A549 (cell line): ENCODE measurements around the gene SPATA16. TPM values are rescaled to one million over a fixed set of nuclear protein-coding genes. Genes with fewer than 3 reads are reported as not detected.
A peak's percentile ranks its signal among the peaks of the same experiment; 100 is the strongest.

ENCODE experiments used
- ATAC-seq, 2 experiments: fragments of 200-7000 bp in 1 of 2; fragments of >200 bp in 1 of 2; cut with Nextera tagmentation in 1 of 2; cut with Tn5 transposase in 1 of 2; 3 replicates each; pipeline versions ENCODE4 v1.8.0 to v1.9.1; 2018 to 2020; ENCODE audit warnings: mild to moderate bottlenecking in 1 of 2, moderate library complexity in 1 of 2
- CTCF ChIA-PET: fragments of 300-600 bp; sonication (Branson Sonifier 250); formaldehyde crosslinking; extraction: SDS; loops from one replicate; lab custom pipeline; 2021; ENCODE audit warnings: antibody characterized with exemption, inconsistent platforms; lab: Yijun Ruan, JAX
- POLR2A ChIA-PET: fragments of 350-600 bp; formaldehyde crosslinking; extraction: SDS; loops from one replicate; lab custom pipeline; 2021; ENCODE audit warnings: antibody characterized with exemption, inconsistent platforms; lab: Yijun Ruan, JAX
- DNase-seq, 2 experiments: peaks; one replicate each; pipeline versions ENCODE4 v3.0.0 to v3.0.0-alpha.2; 2011 to 2016; ENCODE audit warnings: low read depth in 1 of 2, low spot score in 1 of 2
- FAIRE-seq: peaks from 2 replicates; lab custom pipeline; 2011; peaks lifted over from hg19 to GRCh38; lab: Jason Lieb, UNC
- H3K27ac ChIP-seq, 2 experiments: fragments of >200 bp; sonication (Bioruptor Twin); formaldehyde crosslinking; 3 replicates each; pipeline ENCODE4 v1.5.1; 2016 to 2017
- H3K4me1 ChIP-seq: fragments of >200 bp; sonication (Bioruptor Twin); formaldehyde crosslinking; 3 replicates; pipeline ENCODE4 v1.6.1; 2016
- H3K4me2 ChIP-seq: fragments of >200 bp; sonication (Bioruptor Twin); formaldehyde crosslinking; 3 replicates; pipeline ENCODE4 v1.6.1; 2016
- H3K4me3 ChIP-seq: fragments of >200 bp; sonication (Bioruptor Twin); formaldehyde crosslinking; 3 replicates; pipeline ENCODE4 v1.5.1; 2016
- H3K9me3 ChIP-seq: fragments of >200 bp; sonication (Bioruptor Twin); formaldehyde crosslinking; 3 replicates; pipeline ENCODE4 v1.6.1; 2016
- CEBPB ChIP-seq, 2 experiments: fragments of >200 bp in 1 of 2; sonication (Bioruptor Twin) in 1 of 2; formaldehyde crosslinking in 1 of 2; IDR thresholded peaks; 2 replicates each; pipeline ENCODE4 v1.6.1; 2012 to 2016
- CHD2 ChIP-seq: fragments of 150-350 bp; IDR thresholded peaks from 2 replicates; pipeline ENCODE4 v1.6.1; 2014; ENCODE audit warnings: low read length; ENCODE audit not compliant: partially characterized antibody
- EP300 ChIP-seq, 2 experiments: fragments of >200 bp; sonication (Bioruptor Twin); formaldehyde crosslinking; IDR thresholded peaks; 2 replicates in 1 of 2; 3 replicates in 1 of 2; pipeline ENCODE4 v1.6.1; 2016 to 2017
- FOSB ChIP-seq: fragments of 250-450 bp; sonication (Bioruptor Pico); IDR thresholded peaks from 2 replicates; pipeline ENCODE4 v1.5.0; 2020; ENCODE audit warnings: mild to moderate bottlenecking, moderate library complexity
- GATA3 ChIP-seq: IDR thresholded peaks from 2 replicates; pipeline ENCODE4 v1.6.1; 2012; ENCODE audit warnings: borderline replicate concordance
- HDAC2 ChIP-seq: fragments of 200-600 bp; sonication (generic); IDR thresholded peaks from 2 replicates; pipeline ENCODE4 v1.6.1; 2016
- HOXB13 ChIP-seq: fragments of 250-450 bp; sonication (Bioruptor Pico); IDR thresholded peaks from 2 replicates; pipeline ENCODE4 v1.5.0; 2020; ENCODE audit warnings: low read depth, mild to moderate bottlenecking, moderate library complexity
- MAFK ChIP-seq: fragments of 450-650 bp; IDR thresholded peaks from 2 replicates; pipeline ENCODE4 v1.6.1; 2014; ENCODE audit not compliant: partially characterized antibody
- MYC ChIP-seq: IDR thresholded peaks from 2 replicates; pipeline ENCODE4 v1.6.1; 2012; ENCODE audit warnings: mild to moderate bottlenecking, inconsistent platforms, low read length, improper control_type of control experiment, borderline replicate concordance
- NPAS2 ChIP-seq: fragments of 250-450 bp; sonication (Bioruptor Pico); IDR thresholded peaks from 2 replicates; pipeline ENCODE4 v1.8.0; 2022; ENCODE audit warnings: mild to moderate bottlenecking, moderate library complexity, borderline replicate concordance
- POLR2AphosphoS2 ChIP-seq: conservative IDR thresholded peaks from 2 replicates; pipeline ENCODE4 v1.6.1; 2012; ENCODE audit warnings: low read length, improper control_type of control experiment, inconsistent platforms
- RARB ChIP-seq: fragments of 250-450 bp; sonication (Bioruptor Pico); IDR thresholded peaks from 2 replicates; pipeline ENCODE4 v1.8.0; 2021; ENCODE audit warnings: mild to moderate bottlenecking, moderate library complexity
- RCOR1 ChIP-seq: fragments of 150-350 bp; IDR thresholded peaks from 2 replicates; pipeline ENCODE4 v1.6.1; 2014; ENCODE audit warnings: antibody characterized with exemption, low read length, low read depth
- SMC3 ChIP-seq: fragments of >200 bp; sonication (Bioruptor Twin); formaldehyde crosslinking; IDR thresholded peaks from 3 replicates; pipeline ENCODE4 v1.6.1; 2018; ENCODE audit warnings: inconsistent platforms
- WGBS: methylation state at CpG from one replicate; pipeline ENCODE4 v1.1.6; 2017; ENCODE audit errors: missing lambda C conversion rate; 5-methylcytosine and 5-hydroxymethylcytosine counted together
- polyA plus RNA-seq, 4 experiments: library from polyadenylated mRNA; depleted of rRNA in 3 of 4; stranded (reverse); fragments of >200 nt; fragmentation: RNase III in 1 of 4; extraction: RNeasy Plus Mini Kit Qiagen cat#74134 plus additional on column Dnase treatment in 1 of 4; gene quantifications; 2 replicates in 3 of 4; 3 replicates in 1 of 4; pipeline ENCODE4 v1.2.3, GENCODE V29; 2011 to 2017
- TF ChIP-seq, protein P1 (sequence below): fragments of 200-600 bp; sonication (generic); IDR thresholded peaks from 2 replicates; pipeline ENCODE4 v1.6.1; 2016; ENCODE audit warnings: antibody characterized with exemption, mild to moderate bottlenecking, moderate library complexity
- TF ChIP-seq, protein P2 (sequence below): IDR thresholded peaks from 2 replicates; pipeline ENCODE4 v1.6.1; 2012
- TF ChIP-seq, protein P3 (sequence below): fragments of 250-450 bp; sonication (Bioruptor Pico); IDR thresholded peaks from 2 replicates; pipeline ENCODE4 v1.5.0; 2020; ENCODE audit warnings: low read depth, mild to moderate bottlenecking, moderate library complexity
- TF ChIP-seq, protein P4 (sequence below): fragments of 450-650 bp; IDR thresholded peaks from 2 replicates; pipeline ENCODE4 v1.6.1; 2014; ENCODE audit warnings: antibody characterized with exemption

SPATA16 gene
- polyA plus RNA-seq, 2 of the 4 experiments (the other 2 are of a cell fraction): not detected

DNA sequence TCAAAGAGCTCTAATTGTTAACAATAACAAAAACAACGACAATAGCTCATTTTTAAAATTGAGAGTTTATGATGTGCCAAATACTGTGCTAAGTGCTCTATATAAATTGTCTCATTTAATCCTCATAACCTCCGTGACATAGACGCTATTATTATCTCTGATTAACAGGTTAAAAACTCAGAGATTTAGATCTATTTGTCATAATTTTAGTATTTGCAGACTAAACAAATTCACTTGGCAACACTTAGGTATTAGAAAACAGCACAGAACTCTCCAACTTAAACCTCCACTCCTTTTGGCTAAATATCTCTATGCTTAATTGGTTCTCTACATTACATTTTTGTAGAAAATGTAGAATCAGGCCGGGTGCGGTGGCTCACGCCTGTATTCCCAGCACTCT is 136.4 kb downstream of the SPATA16 start:
- no peak for TF ChIP-seq FOSB (CRISPR knock-in tag)
- no peak for TF ChIP-seq HDAC2
- no peak for TF ChIP-seq CEBPB (IDR thresholded peaks at IDR 0.05)
- TF ChIP-seq EP300 (IDR thresholded peaks at IDR 0.05): no peak
- no peak overlapping the region for H3K4me3 ChIP-seq
- no peak overlapping the region for H3K27ac ChIP-seq
- ATAC-seq (no peak), FAIRE-seq (no peak), DNase-seq (no peak)
- H3K9me3 ChIP-seq: no peaks in the 10 kb centered on the region
- 41% methylated on average over 6 of the region's 6 CpGs for WGBS
- no peaks in the 10 kb centered on the region for H3K4me1 ChIP-seq
- CTCF ChIA-PET: interaction anchor here (1.1 kb wide), 1 partner anchor 10 kb away, joined by 3 read pairs; no protein-coding TSS in a partner anchor
- no peak overlapping the region for H3K4me2 ChIP-seq
- POLR2A ChIA-PET: no interaction called here

DNA sequence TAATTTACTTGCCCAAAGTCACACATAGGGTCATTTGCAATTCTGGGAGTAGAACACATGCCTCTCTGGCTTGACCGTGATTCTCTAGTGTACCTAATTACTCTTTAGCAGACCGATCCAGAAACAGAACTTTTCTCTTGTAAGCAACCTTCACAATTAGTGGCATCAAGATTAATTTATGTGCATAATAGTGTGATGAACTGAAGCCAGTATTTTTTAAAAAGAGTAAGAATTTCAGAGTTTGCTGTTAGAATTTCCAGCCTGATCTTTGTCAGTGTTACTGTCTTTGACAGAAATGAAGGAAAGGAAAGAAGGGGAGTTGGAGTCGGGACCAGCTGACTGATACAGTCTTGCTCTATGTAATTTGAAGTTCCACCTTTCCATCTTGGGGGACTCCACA is 137.1 kb downstream of the SPATA16 start:
- ChIA-PET CTCF (interaction anchor here (1.1 kb wide), 1 partner anchor 9 kb away, joined by 3 read pairs; no protein-coding TSS in a partner anchor), POLR2A (no interaction called here)
- H3K27ac ChIP-seq: no peak overlapping the region
- DNase-seq (no peak), ATAC-seq (no peak), FAIRE-seq (no peak)
- no peaks in the 10 kb centered on the region for H3K9me3 ChIP-seq
- H3K4me2 ChIP-seq: no peak overlapping the region
- TF ChIP-seq, protein P1, sequence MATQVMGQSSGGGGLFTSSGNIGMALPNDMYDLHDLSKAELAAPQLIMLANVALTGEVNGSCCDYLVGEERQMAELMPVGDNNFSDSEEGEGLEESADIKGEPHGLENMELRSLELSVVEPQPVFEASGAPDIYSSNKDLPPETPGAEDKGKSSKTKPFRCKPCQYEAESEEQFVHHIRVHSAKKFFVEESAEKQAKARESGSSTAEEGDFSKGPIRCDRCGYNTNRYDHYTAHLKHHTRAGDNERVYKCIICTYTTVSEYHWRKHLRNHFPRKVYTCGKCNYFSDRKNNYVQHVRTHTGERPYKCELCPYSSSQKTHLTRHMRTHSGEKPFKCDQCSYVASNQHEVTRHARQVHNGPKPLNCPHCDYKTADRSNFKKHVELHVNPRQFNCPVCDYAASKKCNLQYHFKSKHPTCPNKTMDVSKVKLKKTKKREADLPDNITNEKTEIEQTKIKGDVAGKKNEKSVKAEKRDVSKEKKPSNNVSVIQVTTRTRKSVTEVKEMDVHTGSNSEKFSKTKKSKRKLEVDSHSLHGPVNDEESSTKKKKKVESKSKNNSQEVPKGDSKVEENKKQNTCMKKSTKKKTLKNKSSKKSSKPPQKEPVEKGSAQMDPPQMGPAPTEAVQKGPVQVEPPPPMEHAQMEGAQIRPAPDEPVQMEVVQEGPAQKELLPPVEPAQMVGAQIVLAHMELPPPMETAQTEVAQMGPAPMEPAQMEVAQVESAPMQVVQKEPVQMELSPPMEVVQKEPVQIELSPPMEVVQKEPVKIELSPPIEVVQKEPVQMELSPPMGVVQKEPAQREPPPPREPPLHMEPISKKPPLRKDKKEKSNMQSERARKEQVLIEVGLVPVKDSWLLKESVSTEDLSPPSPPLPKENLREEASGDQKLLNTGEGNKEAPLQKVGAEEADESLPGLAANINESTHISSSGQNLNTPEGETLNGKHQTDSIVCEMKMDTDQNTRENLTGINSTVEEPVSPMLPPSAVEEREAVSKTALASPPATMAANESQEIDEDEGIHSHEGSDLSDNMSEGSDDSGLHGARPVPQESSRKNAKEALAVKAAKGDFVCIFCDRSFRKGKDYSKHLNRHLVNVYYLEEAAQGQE: no peak
- H3K4me3 ChIP-seq: no peak overlapping the region
- no peaks in the 10 kb centered on the region for H3K4me1 ChIP-seq
- 37% methylated on average over 3 of the region's 3 CpGs for WGBS

DNA sequence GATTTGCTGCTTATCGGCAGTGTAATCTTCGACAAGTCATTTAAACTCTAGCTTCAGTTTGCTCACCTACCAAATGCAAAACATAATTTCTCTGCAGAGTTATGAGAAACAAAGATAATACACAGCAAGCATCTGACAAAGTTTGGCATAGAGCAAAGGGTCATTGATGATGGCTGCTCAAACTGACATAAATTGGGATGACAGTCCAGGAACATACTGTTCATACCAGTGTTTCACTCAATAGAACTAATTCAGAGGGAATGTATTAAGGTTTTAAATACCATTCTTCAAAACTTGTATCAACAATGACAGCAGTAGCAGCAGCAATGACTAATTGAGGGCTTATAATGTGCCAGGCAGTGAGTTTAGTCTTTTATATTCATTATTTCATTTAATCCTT is 137.6 kb downstream of the SPATA16 start:
- ATAC-seq: no peak
- POLR2A ChIA-PET: no interaction called here

DNA sequence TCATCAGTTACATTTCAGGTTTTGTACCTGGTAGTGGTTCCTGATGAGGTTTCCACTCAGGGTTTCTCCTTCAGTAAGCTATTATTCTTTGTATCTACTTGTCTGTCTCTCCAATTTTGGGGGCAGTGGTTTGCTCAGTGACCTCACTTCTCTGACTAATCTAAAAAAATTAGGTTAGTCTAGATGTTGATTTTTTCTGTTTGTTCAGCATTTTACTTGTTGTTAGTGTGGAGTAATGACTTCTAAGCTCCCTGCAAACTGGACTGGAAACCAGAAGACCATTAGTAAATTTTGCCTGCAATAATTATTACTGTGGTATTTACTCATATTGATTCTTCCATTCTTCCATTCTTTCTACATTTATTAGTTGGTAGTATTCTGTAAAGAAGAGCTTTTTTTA is 139.4 kb downstream of the SPATA16 start:
- H3K27ac ChIP-seq: no peak overlapping the region
- no peaks in the 10 kb centered on the region for H3K4me1 ChIP-seq
- FAIRE-seq: no peak
- no peak overlapping the region for H3K4me2 ChIP-seq
- DNase-seq: no peak
- CTCF ChIA-PET: no interaction called here
- no peak overlapping the region for H3K4me3 ChIP-seq
- POLR2A ChIA-PET: no interaction called here
- no peak for ATAC-seq
- no peak for TF ChIP-seq RCOR1
- no peak for TF ChIP-seq MYC
- TF ChIP-seq MAFK: peak; percentile 34
- no peak for TF ChIP-seq SMC3
- no peaks in the 10 kb centered on the region for H3K9me3 ChIP-seq

More for the DNA sequence above, 137.6 kb downstream of the SPATA16 start:
- TF ChIP-seq CHD2: no peak
- Histone ChIP-seq H3K27ac (no peak overlapping the region), H3K4me2 (no peak overlapping the region), H3K4me1 (no peaks in the 10 kb centered on the region), H3K9me3 (no peaks in the 10 kb centered on the region), H3K4me3 (no peak overlapping the region)
- FAIRE-seq: no peak
- CTCF ChIA-PET: no interaction called here
- WGBS: 73% methylated on average over 2 of the region's 2 CpGs
- no peak for DNase-seq

DNA sequence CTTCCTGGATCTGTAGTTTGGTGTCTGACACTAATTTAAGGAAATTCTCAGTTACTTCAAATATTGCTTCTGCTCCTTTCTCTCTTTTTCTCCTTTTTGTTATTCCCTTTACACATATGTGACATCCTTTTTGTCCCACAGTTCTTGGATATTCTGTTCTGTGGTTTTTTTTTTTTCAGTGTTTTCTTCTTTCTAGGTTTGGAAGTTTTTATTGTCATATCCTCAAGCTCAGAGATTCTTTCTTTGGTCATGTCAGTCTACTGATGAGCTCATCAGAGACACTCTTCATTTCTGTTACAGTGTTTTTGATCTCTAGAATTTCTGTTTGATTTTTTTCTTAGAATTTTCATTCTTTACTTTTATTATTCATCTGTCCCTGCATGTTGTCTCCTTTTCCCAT is 140.5 kb downstream of the SPATA16 start:
- Histone ChIP-seq H3K4me2 (no peak overlapping the region), H3K4me3 (no peak overlapping the region)
- ATAC-seq (no peak), FAIRE-seq (no peak), DNase-seq (no peak)
- TF ChIP-seq GATA3: no peak
- TF ChIP-seq, protein P2, sequence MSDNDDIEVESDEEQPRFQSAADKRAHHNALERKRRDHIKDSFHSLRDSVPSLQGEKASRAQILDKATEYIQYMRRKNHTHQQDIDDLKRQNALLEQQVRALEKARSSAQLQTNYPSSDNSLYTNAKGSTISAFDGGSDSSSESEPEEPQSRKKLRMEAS: no peak
- TF ChIP-seq NPAS2: no peak
- no peak for TF ChIP-seq RARB (CRISPR knock-in tag)
- no peak for TF ChIP-seq HOXB13
- TF ChIP-seq, protein P3, sequence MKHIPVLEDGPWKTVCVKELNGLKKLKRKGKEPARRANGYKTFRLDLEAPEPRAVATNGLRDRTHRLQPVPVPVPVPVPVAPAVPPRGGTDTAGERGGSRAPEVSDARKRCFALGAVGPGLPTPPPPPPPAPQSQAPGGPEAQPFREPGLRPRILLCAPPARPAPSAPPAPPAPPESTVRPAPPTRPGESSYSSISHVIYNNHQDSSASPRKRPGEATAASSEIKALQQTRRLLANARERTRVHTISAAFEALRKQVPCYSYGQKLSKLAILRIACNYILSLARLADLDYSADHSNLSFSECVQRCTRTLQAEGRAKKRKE (CRISPR knock-in tag): no peak
- TF ChIP-seq, protein P4, sequence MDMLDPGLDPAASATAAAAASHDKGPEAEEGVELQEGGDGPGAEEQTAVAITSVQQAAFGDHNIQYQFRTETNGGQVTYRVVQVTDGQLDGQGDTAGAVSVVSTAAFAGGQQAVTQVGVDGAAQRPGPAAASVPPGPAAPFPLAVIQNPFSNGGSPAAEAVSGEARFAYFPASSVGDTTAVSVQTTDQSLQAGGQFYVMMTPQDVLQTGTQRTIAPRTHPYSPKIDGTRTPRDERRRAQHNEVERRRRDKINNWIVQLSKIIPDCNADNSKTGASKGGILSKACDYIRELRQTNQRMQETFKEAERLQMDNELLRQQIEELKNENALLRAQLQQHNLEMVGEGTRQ: no peak
- no peak for TF ChIP-seq POLR2AphosphoS2
- TF ChIP-seq, all 56 proteins: peak for 0
- ChIA-PET POLR2A (no interaction called here), CTCF (no interaction called here)
- H3K9me3 ChIP-seq: no peaks in the 10 kb centered on the region
- no peak overlapping the region for H3K27ac ChIP-seq
- H3K4me1 ChIP-seq: no peaks in the 10 kb centered on the region
